NT2/D1 (cell line): ENCODE data around the gene SYT5.

Experiments used
- SUZ12 ChIP-seq: IDR thresholded peaks from 2 replicates; pipeline ENCODE4 v1.6.1; 2011; ENCODE audit not compliant: insufficient read length, insufficient read depth; ENCODE audit errors: extremely low read depth
- YY1 ChIP-seq: IDR thresholded peaks from 2 replicates; pipeline ENCODE4 v1.6.1; 2011; ENCODE audit not compliant: insufficient read length, insufficient read depth
- ZNF274 ChIP-seq: IDR thresholded peaks from 2 replicates; pipeline ENCODE4 v1.6.1; 2011; ENCODE audit warnings: mild to moderate bottlenecking, low read depth, low read length

GRCh38 chr19:55134736-55135135 lies 45.4 kb downstream of the SYT5 start:
- no peak for TF ChIP-seq ZNF274
- no peak for TF ChIP-seq SUZ12
- TF ChIP-seq YY1, result no peak
